B cell (primary cell): ENCODE measurements around the gene MAG.

Experiments used
- EZH2 ChIP-seq: IDR thresholded peaks from 2 replicates; pipeline ENCODE4 v1.6.1; 2012; ENCODE audit warnings: borderline replicate concordance, low read depth, mild to moderate bottlenecking, moderate library complexity, low read length; ENCODE audit not compliant: insufficient read depth, poor library complexity, severe bottlenecking
- TF ChIP-seq, protein P1 (sequence below): fragments of 200-600 bp; IDR thresholded peaks from one replicate; pipeline ENCODE4 v1.8.0; 2022; ENCODE audit warnings: antibody characterized with exemption, mild to moderate bottlenecking

DNA sequence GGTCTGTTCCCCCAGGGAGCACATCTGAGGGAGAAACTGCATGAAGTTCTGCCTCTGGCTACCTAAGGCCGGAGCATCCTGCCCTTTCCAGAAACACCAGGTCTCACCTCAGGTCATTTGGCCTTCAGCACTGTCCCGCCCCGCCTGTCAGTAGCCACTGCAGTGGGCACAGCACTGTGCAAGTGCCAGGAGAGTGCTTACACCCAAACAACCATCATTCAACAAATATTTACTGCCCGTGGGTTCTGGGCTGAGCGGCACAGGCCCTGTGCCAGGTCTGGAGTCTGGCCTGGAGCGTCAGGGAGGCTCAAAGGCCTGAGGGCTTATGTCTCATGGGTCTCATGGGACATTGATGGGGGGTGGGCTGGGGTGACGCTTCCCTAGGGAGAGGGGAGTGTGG is 20.4 kb upstream of the MAG start:
- TF ChIP-seq, protein P1, sequence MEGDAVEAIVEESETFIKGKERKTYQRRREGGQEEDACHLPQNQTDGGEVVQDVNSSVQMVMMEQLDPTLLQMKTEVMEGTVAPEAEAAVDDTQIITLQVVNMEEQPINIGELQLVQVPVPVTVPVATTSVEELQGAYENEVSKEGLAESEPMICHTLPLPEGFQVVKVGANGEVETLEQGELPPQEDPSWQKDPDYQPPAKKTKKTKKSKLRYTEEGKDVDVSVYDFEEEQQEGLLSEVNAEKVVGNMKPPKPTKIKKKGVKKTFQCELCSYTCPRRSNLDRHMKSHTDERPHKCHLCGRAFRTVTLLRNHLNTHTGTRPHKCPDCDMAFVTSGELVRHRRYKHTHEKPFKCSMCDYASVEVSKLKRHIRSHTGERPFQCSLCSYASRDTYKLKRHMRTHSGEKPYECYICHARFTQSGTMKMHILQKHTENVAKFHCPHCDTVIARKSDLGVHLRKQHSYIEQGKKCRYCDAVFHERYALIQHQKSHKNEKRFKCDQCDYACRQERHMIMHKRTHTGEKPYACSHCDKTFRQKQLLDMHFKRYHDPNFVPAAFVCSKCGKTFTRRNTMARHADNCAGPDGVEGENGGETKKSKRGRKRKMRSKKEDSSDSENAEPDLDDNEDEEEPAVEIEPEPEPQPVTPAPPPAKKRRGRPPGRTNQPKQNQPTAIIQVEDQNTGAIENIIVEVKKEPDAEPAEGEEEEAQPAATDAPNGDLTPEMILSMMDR, result no peak
- TF ChIP-seq EZH2, result no peak
